ENCODE measurements around the gene DNER. TPM values are rescaled to one million over a fixed set of nuclear protein-coding genes. Genes with fewer than 3 reads are reported as not detected.

The DNER gene
- total RNA-seq, 1 donor from 2014 or later, result 0.14 TPM

DNA sequence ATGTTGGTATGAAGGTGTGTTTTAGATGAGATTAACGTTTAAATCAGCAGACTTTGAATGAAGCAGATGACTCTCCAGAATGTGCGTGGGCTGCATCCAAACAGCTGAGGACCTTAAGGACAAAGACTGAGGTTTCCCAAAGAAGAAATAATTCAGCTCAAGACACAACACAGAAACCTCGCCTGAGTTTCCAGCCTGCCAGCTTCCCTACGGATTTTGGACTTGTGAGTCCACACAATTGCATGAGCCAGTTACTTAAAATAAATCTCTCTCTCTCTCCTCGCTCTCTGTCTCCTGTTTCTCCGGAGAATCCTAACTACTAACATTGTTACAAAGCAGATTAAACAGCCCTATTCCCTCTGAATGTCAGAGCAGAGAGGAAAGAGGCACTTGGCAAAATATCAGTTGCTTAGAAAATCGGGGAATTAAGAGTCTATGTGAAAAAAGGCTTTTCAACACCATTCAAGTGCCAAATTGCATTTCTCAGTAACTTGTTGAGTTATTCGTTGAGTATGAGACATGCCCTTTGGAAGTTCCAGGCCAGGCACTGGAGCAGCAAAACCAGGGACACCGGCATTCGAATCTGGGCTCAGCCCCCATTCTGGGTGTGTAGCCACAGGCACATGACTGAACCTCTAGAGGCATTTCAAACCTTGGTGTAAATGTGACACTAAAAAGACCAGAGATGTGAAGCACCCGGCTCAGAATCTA lies 268.7 kb downstream of the DNER start:
- no peak for ATAC-seq

DNA sequence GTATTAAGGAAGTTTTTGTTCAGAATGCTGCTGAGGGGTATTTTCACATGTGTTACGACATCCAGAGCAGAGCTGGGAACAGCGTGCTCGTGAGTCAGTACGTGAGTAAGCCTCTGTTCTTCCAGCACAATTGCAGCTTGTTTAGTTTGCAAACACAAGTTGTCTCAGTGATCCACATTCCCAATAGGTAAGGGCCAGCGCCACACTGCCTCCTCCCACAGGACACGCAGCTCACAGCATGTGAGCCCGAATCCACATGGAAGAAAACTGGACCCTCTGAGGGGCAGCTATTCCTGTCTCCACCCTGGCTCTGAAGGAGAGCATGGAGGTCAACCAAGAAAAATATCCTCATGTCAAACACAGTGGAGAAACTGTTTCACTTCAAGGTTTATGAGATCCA lies 269.3 kb downstream of the DNER start:
- no peak for DNase-seq
- Histone ChIP-seq H3K4me1 (no peaks in the 10 kb centered on the region), H3K27ac (peak overlapping the region; percentile 8), H3K27me3 (no peaks in the 10 kb centered on the region), H3K36me3 (no peaks in the 10 kb centered on the region), H3K4me3 (no peak overlapping the region), H3K9me3 (no peaks in the 10 kb centered on the region)
- intact Hi-C loops (cut with DNase I), result no loop called here
- TF ChIP-seq, protein P1, sequence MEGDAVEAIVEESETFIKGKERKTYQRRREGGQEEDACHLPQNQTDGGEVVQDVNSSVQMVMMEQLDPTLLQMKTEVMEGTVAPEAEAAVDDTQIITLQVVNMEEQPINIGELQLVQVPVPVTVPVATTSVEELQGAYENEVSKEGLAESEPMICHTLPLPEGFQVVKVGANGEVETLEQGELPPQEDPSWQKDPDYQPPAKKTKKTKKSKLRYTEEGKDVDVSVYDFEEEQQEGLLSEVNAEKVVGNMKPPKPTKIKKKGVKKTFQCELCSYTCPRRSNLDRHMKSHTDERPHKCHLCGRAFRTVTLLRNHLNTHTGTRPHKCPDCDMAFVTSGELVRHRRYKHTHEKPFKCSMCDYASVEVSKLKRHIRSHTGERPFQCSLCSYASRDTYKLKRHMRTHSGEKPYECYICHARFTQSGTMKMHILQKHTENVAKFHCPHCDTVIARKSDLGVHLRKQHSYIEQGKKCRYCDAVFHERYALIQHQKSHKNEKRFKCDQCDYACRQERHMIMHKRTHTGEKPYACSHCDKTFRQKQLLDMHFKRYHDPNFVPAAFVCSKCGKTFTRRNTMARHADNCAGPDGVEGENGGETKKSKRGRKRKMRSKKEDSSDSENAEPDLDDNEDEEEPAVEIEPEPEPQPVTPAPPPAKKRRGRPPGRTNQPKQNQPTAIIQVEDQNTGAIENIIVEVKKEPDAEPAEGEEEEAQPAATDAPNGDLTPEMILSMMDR (IDR thresholded peaks at IDR 0.05), result no peak
- ATAC-seq, result peak; percentile 72

More for the DNA sequence above, 268.7 kb downstream of the DNER start:
- no peaks in the 10 kb centered on the region for H3K27me3 ChIP-seq
- H3K4me1 ChIP-seq, result no peaks in the 10 kb centered on the region
- intact Hi-C loops (cut with DNase I), result no loop called here
- no peaks in the 10 kb centered on the region for H3K9me3 ChIP-seq
- peak overlapping the region; percentile 8 for H3K27ac ChIP-seq
- H3K36me3 ChIP-seq, result no peaks in the 10 kb centered on the region
- DNase-seq, result no peak
- H3K4me3 ChIP-seq, result no peak overlapping the region
- TF ChIP-seq, protein P1 (IDR thresholded peaks at IDR 0.05), result no peak

DNA sequence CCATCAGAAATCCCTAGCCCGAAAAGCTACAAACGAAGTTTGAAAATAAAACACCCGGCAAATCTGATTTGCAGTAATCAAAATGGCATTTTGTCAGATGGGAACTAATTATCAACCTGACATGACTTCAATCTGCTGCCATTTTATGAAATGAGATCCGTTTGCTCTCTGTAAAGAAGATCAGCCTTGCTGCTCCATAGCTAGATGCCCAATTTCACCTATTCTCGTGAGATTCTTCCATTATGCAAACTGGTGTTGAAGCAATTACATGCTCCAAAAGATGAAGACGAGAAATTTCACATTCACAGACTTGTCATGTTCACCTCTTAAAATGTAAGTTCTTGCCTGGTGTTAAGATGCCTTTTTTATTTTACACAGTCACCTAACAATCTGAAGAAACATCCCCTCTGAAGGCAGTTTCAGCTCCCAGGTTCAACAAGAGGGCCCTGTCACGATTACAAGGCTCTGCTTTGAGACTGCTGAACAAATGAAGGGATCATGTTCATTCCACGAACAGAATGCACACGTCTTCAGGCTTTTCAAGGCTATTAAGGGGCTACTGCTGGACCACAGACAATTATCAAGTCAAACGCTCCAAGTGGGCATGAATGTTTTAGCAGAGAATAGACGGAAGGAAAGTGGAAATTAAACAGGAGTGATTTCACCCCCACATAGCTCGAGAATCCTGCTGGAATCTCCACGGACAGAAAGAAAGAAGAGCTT lies 270.6 kb downstream of the DNER start:
- TF ChIP-seq, protein P1 (IDR thresholded peaks at IDR 0.05), result no peak
- Histone ChIP-seq H3K9me3 (no peaks in the 10 kb centered on the region), H3K27me3 (no peaks in the 10 kb centered on the region), H3K27ac (no peak overlapping the region), H3K4me1 (no peaks in the 10 kb centered on the region), H3K4me3 (no peak overlapping the region), H3K36me3 (no peaks in the 10 kb centered on the region)
- intact Hi-C loops (cut with DNase I), result no loop called here
- no peak for DNase-seq
- no peak for ATAC-seq

DNA sequence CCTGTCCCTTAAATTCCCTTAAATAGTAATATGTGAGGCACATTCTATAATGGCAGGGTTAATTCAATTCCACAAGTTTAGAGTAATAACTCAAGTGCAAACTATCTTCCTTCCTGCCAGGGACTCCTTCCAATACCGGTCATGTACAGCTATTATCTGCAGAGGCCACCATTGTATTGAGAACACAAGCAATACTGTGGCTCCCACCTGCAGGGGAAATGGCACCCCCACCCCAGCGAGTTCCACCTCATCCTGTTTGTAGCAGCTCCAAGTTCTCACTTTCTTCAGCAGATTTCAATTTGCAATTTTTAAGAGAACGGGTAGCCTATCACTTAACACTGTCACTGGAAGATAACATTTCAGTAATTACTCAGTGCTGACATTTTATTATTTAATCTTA lies 271.2 kb downstream of the DNER start:
- no peaks in the 10 kb centered on the region for H3K36me3 ChIP-seq

DNA sequence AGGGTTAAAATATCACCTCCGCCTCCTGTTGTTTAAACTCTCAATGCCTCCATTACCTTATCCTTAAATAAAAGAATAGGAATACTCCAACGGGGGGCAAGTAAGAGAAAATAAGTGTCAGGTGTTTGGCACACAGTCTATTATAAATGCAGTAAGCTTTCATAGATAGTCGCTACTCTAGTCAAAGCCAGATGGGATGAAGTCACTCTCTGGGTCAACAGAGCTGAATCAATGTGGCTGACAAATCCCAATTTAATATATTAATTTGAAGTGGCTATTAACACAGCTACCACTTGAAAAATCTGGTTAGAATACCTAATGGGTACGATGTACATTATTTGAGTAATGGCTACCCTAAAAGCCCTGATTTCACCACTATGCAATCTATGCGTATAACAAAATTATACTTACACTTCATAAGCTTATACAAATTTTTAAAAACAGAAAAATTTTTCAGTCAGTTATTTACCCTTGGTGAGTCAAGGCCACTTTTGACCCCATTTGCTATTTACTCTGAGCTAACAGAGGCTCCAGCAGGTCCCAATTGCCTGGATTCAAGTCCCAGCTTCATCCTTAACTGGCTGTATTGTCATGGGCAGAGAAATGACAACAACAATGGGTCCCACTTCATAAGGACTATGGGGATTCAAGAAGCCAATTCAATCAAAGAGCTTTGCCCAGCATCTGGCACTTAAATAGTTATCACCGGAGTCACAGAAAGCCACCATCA lies 275.8 kb downstream of the DNER start:
- no peak overlapping the region for H3K4me3 ChIP-seq
- no peak overlapping the region for H3K27ac ChIP-seq
- DNase-seq (no peak), ATAC-seq (no peak)
- intact Hi-C loops (cut with DNase I), result no loop called here
- TF ChIP-seq, protein P1 (IDR thresholded peaks at IDR 0.05), result no peak
- H3K36me3 ChIP-seq, result no peaks in the 10 kb centered on the region
- no peaks in the 10 kb centered on the region for H3K27me3 ChIP-seq
- H3K9me3 ChIP-seq, result no peaks in the 10 kb centered on the region
- H3K4me1 ChIP-seq, result no peaks in the 10 kb centered on the region

More for the DNA sequence above, 271.2 kb downstream of the DNER start:
- ATAC-seq (no peak), DNase-seq (no peak)
- Histone ChIP-seq H3K4me1 (no peaks in the 10 kb centered on the region), H3K4me3 (no peak overlapping the region), H3K27me3 (no peaks in the 10 kb centered on the region), H3K27ac (no peak overlapping the region), H3K9me3 (no peaks in the 10 kb centered on the region)
- intact Hi-C loops (cut with DNase I), result no loop called here
- TF ChIP-seq, protein P1 (IDR thresholded peaks at IDR 0.05), result no peak
